ENCODE data around the gene HAND1.
A peak's percentile ranks its signal among the peaks of the same experiment; 100 is the strongest.

Gene HAND1

DNA sequence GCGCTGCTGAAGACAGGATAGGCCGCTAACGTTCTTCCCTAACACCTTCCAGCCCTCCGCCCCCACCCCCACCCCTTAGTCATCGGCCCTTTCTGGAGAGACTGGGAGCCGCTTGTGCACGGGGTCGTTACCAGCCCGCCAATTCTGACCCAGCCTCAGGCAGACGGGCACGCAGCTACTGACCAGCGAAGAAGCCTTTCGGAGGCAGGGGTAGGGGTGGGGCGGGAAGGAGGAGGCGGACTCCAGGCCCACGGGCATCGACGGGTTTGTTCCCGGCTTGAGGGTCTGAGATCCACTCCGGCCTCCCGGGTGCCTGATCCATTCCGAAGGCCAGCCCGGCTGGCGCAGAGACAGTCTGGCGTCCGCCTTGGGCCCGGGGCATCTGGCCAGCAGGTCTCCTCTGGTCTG lies 729 bp upstream of the HAND1 start:
- DNase-seq = no peak

DNA sequence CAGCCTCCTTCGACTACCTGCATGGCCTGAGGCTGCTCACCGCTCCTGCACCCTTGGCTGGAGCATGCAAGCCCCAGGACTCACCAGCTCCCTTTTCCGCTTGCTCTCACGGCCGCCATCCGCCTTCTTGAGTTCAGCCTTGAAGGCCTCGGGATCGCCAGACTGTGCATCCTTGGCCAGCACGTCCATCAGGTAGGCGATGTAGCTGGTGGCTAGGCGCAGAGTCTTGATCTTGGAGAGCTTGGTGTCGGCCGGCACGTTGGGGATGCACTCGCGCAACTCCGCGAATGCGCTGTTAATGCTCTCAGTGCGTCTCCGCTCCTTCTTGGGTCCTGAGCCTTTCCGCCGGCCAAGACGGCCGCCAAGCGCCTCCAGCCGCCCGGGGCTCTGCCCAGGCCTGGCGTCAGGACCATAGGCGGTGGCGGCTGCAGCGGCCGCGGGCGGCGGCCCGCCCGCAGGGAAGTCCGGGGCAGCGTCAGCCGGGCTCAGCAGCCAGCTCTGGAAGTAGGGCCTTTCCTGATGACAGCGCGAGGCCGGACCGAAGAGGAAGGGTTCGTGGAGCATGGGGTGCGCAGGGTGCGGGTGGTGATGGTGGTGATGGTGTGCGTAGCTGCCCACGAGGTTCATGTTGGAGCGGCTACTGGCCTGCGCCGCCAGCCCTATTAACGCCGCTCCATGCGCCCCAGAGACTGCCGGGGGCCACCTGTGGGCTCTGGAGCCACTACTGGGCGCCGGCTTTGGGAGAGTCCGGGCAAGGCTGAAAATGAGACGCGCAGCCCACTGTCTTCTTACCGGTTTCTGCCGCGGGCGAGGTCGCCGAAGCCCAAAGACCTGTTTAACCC lies 424 bp downstream of the HAND1 start:
- no peak for DNase-seq

DNA sequence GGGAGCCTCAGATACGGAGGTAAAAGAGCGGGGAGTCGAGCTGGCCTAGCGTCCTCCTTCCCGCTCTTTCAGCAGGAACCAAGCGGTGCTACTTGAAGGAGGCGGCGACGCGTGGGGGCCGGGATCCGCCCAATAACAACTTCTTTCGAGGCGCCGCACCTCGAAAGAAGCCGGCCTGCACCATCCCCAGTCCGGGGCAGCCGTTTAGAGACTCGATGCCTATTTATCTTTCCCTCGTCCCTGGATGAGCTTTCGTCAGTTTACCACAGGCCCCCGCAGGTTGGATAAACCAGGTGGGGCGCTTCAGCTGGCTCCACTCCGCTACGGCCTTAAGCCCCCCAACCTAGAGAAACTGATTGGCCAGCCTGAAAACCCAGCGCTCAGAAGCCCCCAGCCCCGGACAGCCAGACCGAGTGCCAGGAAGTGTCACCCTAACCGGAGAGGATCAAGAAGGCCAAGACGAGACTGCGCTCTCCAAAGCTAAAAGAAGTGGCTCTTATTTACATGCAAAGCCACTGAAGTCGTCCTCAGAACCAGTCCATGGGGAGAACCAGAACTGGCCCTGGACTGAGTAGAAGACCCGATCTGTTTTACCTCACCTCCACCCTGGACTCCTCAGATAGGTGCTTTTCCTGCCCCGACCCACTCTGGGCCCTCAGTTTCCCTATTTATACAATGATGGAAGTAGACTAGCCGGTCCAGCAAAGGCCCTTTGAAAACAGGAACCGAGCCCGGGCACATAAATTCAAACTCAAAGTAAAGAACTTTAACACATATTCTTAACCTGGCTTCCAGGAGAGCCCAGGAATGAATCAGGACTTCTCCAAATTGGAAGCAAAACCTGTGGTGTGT lies 1.4 kb downstream of the HAND1 start:
- no peak for DNase-seq

DNA sequence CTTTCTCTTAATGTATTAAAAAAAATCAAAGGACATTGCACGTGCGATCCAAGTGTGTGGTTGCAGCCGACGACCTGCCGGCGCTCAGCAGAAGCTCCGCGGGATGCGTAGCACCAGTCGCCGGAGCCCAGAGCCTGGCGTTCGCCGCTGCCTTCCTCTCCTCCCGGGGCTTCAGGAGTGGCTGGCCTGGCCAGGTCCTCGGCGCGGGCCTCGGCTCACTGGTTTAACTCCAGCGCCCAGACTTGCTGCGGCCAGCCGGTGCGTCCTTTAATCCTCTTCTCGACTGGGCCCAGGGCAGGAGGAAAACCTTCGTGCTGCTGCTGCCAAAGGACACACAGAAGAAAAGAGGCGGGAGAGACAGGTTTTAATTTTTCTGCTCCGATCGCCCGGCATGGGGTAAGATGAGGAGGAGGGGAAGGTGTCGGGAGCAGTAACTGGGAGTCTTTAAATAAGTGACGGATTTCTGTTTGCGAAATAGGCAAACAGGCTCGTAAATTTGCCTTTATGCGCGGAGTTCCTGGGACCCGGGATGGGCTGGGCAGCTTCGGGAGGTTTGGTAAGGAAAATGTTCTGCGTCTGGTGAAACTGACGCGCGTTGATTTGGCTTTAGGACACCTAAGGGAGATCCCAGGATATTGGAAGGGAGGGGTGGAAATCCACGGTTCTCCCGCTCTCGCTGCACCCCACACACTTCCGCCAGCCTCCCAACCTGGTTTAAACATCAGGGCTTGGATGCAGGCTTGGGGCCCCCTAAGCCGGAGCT lies 2.3 kb downstream of the HAND1 start:
- no peak for DNase-seq

DNA sequence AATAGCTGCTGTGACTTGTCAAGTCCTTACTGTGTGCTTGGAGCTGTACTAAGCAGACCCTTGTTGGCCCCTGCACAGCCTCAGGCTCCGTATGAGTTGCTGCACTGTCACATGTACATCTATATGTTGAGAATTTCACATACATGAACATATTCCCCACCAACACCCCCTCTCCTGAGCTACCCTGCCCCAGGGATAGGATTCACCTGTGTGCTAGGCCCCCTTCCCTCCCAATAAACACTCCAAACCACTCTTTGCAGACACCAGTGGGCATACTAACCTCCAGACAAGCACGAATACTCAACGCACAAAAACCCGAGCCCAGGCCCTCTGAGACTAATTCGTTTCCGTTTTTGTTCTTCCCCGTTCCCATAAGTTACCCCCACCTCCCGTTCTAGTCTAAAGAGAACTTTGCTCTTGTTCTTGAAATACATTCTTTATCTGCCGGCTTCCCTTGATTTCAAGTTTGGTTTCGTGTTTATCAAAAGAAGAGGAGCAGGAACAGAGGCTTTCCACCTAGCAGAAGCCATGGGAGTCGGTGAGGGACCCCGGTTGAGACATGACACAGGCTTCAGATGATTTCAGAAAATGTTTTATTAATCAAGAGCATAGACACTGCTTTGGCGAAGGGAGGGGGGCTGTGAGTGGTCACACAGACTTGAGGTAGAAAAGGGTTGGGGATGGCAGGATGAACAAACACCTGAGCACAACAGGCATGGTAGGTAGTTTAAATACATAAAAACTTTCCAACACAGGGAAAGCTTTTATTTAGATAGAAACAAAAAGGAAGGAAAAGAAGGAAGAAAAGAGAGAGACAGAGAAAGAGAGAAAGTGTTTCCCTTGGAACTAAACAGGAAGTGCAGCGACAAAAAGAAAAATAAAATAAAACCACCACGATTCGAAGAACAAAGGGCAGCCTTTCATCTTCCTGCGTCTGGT lies 3.4 kb downstream of the HAND1 start:
- DNase-seq = no peak

DNA sequence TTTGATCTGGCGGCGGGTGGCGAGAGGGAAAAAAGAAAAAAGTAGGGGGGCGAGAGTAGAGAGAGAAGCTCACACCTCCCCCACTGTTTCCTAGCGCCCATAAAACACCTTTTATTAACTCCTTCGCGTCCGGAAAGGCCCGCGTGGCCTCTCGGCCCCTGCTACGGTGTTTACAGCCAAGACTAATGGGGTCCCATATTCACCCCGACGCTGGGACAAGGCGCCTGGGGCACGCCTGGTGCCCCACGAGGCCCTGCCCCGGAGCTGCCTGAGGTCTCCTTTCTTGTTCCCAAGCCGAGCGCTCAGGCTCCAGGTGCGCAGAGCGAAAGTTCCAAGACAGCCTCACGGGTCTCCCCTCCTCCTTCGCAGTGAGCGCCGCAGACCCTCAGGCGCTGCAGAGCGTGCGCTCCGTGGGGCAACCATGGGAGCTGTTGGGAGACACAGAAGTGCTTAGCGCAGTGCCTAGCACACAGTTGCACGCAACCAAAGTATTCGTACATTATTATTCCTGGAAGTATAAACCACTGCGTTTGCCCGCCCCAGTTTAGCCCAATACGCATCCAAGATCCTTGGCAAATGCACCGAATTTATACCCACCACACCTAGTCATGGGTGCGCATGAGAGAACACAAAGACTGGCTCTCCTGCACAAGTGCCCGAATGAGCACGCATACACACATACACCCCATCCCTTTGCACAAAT lies 4.3 kb downstream of the HAND1 start:
- no peak for DNase-seq

DNA sequence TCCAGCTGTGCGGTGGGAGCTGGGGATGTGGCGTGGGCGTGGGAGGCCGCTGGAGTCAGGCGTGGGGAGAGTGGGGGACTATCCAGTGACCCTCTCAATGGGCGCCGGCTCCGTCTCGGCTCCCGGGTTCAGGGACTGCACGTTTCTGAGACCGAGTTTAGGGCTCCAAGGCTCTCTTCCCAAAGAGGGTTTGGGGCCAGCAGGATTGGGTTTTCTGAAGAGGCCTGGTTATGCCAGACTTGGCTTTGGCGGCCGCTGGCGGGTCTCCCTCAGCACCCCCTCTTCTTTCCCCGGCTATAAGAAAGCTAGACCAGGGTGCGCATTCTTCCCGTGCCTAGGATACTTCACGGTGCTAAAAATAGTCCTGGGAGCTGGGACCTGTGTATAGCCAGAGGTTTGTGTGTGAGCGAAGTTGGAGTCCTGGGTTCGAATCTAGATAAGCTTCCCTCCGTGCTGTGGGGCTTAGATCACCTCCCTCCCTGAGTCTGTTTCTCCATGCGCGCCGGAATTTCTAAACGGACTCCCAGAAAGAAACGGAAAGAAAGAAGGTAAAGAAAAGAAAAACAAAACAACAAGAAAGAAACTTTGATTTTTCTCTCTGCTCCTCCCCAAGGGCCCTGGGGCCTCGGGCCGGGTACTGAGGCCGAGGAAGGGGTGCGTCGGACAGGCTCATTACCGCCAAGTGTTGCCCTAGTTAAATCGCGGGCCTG lies 5.0 kb downstream of the HAND1 start:
- DNase-seq = peak; percentile 22

DNA sequence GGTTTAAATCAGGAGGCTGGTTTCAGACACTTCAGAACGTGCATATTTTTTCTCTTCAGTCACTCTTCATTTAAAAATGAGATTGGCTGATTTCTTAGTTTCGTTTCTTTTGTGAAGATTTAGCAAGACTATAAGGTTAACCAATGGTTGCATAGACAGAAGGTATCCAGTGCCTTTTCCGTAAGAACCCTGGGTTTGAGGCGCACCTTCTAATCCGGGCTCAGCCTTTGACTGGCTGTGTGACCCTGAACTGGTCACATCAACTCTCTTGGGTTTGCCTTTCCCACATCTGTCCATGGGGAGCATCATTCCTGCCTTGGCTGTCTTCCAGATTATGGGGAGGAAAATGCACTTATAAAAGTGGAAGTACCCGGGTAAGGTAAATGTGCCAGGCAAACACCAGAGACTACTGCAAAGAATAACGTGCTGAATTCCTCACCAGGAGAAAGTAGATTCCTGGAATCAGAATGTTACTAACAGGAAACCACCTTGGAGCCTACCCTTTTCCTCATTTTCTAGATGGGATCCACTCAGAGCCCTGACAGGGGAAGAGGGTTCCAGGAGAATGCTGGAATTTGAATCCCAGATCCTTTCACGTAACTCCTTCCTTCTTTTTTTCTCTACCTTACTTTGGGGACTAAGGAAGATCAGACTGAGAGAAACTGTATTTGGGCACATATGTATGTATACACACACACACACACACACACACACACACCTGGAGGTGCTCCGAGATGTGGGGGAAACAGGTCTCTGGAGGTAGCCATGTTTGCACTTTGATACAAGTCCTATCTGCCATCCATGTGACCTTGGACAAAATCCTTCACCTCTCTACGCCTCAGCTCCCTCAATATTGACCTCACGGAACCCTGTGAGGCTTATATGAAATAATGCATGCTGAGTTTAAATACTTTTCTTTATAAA lies 6.8 kb downstream of the HAND1 start:
- no peak for DNase-seq

DNA sequence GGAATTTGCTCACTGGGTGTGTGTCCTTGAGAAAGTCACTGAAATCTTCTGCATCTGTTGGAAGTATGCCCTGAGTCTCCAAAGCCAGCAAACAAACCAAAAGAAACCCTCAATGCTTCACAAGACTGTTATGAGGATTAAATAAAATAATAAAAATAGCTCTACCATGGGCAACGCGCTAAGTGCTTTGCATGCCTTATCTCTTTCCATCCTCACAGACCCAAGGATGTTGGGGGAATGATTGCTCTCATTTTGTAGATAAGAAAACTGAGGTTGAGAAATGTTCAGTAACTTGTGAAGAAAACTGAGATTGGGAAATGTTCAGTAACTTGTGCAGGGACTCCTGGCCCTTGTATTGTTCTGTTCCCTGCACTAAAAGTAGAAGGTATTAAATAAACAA lies 7.9 kb downstream of the HAND1 start:
- no peak for DNase-seq

DNA sequence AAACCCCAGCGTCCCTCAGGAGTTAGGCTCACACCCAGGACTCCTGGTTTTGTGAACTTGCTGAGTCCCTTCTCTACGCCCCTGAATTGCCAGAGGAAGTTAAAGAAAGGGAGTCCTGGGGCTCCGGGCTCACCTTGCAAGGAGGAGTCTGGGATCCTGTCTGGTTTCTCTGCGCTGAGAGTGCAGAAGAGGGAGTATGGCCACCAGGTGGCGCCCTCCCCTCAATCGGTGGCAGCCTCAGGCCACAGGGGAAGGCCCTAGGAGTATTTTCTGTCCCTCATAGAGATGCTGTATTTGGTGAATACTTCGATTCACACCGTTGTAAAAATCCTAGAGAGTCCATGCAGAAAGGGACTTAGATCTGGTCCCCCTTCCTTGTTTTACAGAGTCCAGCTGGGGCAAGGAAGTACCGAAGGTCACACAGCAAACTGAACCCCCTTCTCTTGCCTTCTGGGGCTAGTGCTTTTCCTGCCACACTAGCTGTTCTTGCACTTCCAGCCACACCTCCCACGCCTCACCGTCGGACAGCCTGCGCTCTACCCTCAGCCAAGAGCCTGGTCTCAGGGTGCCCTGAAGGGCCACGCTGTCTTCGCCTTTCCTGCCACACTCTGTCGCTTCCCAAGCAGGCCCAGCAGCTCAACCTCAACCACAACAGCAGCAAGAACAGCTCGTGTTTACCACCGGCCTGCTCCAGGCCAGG lies 10.2 kb downstream of the HAND1 start:
- peak; percentile 59 for DNase-seq

DNA sequence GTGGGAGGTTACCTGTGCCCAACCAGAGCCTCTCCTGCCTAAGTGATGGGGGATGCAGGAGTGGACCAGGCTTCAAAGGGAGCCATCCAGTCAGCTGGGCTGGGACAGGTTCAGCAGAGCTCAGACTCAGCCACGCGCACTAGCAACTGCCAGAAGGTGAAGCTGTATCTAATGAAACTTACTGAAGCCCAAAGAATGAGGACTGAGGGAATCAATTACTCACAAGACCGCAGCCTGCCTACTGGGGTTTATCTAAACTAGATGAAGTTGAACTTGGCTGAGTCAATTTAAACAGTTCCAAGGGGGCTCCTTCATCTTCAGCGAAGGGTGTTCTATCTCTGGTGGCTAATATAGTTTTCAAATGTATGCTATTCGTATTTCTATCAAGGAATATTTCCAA lies 11.4 kb downstream of the HAND1 start:
- no peak for DNase-seq

DNA sequence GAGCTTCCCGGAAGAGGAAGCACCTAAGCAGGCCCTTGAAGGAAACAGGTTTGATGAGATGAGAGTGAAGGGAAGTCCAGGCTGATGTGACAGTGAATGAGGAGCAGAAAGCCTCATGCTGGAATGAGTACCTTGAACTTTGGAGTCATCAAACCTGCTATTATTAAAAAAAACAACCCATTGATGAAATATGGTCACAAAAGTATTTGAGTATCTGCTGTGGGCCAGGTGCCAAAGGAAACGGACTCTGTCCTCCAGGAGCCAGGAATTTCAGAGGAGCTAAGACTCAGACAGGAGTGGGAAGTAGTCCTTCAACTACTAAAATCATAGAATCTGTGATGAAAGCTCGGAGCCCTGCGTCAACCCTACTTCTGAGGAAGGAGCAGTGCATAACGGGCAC lies 11.9 kb downstream of the HAND1 start:
- DNase-seq = no peak

DNA sequence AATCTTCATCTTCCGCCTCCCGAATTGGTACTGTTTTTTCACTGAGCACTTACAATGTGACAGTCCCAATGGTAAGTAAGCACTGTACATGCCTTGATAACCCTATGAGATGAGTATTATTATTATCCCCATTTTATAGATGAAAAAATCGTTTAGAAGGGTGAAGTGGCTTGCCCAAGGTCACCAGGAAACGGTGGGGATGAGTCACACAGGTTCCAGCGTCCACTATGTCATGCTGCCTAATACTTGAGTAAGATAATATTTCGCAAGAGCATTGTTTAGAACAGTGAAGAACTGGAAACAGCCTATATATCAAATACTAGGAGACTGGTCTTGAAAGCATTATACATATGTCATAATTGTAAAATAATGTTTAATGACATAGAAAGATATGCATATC lies 12.9 kb downstream of the HAND1 start:
- DNase-seq = no peak

DNA sequence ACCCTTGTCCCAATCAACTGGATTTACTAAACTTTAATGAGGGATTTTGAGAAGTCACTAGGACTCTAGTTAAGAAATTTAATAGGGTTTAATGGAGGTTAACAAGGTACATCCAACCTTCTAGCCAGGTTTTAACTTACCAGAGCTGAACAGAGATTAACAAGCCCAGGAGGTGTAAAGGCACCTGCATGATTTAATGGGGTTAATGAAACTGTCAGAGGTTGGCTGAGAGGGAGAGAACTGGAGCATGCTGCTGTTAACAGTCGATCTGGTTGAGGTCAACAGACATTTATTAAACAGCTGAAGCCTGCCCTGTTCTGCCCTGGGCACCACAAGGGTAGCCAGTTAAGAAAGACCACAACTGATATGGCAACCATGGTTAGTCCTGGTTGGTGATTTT lies 13.6 kb downstream of the HAND1 start:
- DNase-seq = no peak

DNA sequence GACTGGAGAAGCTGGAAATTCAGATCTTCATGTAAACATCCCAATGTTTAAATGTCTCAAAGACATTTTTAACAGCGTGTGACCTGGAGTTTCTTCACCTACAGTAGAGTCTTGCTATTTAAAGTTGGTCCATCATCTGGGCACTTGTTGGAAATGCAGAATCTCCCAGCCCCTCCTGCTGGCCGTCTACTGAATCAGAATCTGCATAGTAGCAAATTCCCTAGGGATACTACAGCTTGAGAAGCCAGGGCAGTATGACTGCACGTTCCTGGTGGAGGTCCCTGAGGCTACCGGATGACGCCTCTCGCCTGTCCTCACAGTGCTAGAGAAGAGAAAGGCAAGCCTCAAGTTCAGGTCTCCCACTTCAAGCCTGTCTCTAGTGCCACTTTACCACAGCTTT lies 16.5 kb downstream of the HAND1 start:
- DNase-seq = peak; percentile 57

DNA sequence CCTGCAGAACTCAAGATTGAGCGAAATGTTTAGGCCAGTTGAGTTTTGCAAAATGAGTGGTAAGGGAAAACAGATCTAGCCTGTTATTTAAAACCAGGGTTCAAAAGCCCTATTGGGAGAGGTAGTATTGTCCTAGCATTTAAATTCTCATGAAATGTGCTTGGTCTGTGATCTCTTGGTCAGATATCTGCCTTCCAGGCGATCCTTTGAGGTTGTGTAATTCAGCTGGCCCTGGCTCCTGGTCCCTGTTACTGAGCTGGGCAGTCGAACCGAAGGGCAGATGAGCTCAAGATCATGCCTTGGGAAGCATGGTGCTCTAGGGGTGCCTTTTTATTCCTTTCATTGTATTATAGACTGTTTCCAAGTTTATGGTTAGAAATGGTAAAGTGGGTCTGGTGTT lies 17.9 kb downstream of the HAND1 start:
- DNase-seq = no peak

DNA sequence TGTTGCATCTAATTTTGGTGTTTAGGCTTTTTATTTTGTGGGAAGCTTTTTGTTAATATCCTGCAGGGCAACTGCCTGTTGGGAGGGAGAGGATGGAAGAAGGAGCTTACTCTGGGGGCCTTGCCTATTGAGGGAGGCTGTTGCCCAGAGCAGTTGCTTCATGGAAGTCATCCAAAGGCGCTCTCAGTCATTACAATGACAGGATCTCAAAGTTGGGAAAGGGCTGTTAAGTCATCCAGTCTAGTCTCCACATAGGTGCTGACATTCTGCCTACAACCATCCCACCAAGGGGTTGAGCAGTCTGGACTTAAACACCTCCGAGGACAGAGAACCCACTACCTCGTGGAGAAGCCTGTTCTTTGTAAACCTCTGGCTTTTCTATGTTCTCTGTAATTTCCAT lies 19.0 kb downstream of the HAND1 start:
- no peak for DNase-seq

DNA sequence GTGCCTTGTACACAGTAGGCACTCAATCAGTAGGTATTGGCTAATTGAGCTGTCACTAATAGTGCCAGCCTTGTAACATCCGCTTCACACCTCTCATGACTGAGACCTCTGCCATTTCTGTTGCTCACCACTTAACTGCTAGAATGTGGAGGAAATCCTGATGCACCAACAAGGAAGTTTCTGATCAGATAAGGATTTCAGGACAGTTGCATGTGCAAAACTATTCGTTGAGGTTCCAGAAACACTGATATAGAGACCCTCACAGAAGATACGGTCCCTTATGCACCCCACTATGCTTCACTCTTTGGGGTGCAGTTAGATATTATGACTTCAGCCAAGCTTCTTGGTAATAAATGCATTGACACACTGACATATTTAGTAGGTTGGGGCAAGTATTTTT lies 21.5 kb downstream of the HAND1 start:
- DNase-seq = no peak

DNA sequence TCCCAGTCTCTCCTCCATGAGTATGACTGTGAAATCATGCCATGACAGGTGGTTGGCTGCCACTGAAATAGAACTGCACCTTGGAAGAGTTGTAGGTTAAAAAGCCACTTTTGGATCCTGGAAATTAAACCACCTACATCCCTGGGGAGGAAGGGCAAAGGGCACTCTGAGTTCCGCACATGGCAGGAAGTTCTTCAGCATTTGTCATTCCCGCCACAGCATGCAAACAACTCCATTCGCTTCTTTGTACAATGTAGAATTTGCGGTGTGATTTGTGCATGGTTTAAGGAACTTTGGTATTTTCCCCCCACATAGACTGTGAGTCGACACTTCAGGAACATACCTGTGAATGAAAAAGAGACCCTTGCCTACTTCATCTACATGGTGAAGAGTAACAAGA lies 22.4 kb downstream of the HAND1 start:
- no peak for DNase-seq
